BJ (cell line): Measurements from ENCODE around the gene IGSF8. TPM values are rescaled to one million over a fixed set of nuclear protein-coding genes. Genes with fewer than 3 reads are reported as not detected.

Source experiments
- CTCF ChIA-PET: fragments of 350-600 bp; formaldehyde crosslinking; extraction: SDS; loops from one replicate; lab custom pipeline; 2021; ENCODE audit warnings: antibody characterized with exemption, inconsistent platforms; lab: Yijun Ruan, JAX
- POLR2A ChIA-PET: fragments of 300-600 bp; sonication (Branson Sonifier 250); formaldehyde crosslinking; extraction: SDS; loops from one replicate; lab custom pipeline; 2021; ENCODE audit warnings: antibody characterized with exemption; lab: Charles Lee
- DNase-seq: peaks from one replicate; pipeline ENCODE4 v3.0.0-alpha.2; 2011; ENCODE audit warnings: low read depth
- H3K27me3 ChIP-seq: 2 replicates; pipeline ENCODE4 v1.6.0; 2011; ENCODE audit warnings: low read length; ENCODE audit not compliant: control insufficient read depth, insufficient read depth
- H3K36me3 ChIP-seq: 2 replicates; pipeline ENCODE4 v1.5.1; 2011; ENCODE audit warnings: low read length; ENCODE audit not compliant: control insufficient read depth, insufficient read depth
- H3K4me3 ChIP-seq: 2 replicates; pipeline ENCODE4 v1.5.1; 2011; ENCODE audit warnings: low read depth, mild to moderate bottlenecking, control low read depth, low read length
- CTCF ChIP-seq: IDR thresholded peaks from 2 replicates; pipeline ENCODE4 v1.5.1; 2011; ENCODE audit warnings: low read depth, mild to moderate bottlenecking, control low read depth, inconsistent platforms, low read length, moderate library complexity; ENCODE audit not compliant: insufficient read depth
- polyA plus RNA-seq: library from polyadenylated mRNA; depleted of rRNA; stranded (reverse); fragments of >200 nt; gene quantifications from 2 replicates; pipeline ENCODE4 v1.2.3, GENCODE V29; 2011

The IGSF8 gene
- polyA plus RNA-seq, 1 experiment = 29.7 TPM

- Histone ChIP-seq H3K4me3 (no peak overlapping the region), H3K27me3 (peaks cover 1% of the 10 kb centered on the region; the same call in 1 of the 2 replicates), H3K36me3 (no peaks in the 10 kb centered on the region)
- CTCF ChIA-PET = interaction anchor here (0.9 to 1.5 kb wide), 4 partner anchors 8 to 63 kb away, joined by 3 to 5 read pairs (median 4); no protein-coding TSS in a partner anchor
- no peak for TF ChIP-seq CTCF
- DNase-seq = no peak
- POLR2A ChIA-PET = no interaction called here
Measured at GRCh38 chr1:160130486-160130885, 32.1 kb upstream of the IGSF8 start.

DNA sequence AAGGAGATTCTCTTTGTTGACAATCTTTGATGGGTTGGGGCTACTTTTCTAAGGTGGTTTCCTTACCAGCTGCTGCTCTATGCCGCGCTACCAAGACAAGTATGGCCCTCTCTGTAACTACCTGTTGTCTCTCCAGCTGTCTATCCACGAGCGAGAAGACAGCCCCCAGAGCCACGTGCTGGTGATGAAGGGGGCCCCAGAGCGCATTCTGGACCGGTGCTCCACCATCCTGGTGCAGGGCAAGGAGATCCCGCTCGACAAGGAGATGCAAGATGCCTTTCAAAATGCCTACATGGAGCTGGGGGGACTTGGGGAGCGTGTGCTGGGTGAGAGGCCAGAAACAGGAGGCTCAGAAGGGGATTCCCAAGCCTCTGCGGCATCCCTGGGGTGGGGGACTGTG lies 31.5 kb upstream of the IGSF8 start:
- Histone ChIP-seq H3K27me3 (peaks cover 1% of the 10 kb centered on the region; the same call in 1 of the 2 replicates), H3K36me3 (no peaks in the 10 kb centered on the region), H3K4me3 (no peak overlapping the region)
- no peak for DNase-seq
- CTCF ChIA-PET = interaction anchor here (0.9 to 1.5 kb wide), 3 partner anchors 9 to 63 kb away, joined by 3 to 4 read pairs (median 3); no protein-coding TSS in a partner anchor
- TF ChIP-seq CTCF = no peak
- POLR2A ChIA-PET = no interaction called here

GRCh38 chr1:160129558-160129957 lies 31.1 kb upstream of the IGSF8 start:
- CTCF ChIA-PET = interaction anchor here (0.9 to 1.5 kb wide), 2 partner anchors 9 to 122 kb away, joined by 3 to 4 read pairs; no protein-coding TSS in a partner anchor

DNA sequence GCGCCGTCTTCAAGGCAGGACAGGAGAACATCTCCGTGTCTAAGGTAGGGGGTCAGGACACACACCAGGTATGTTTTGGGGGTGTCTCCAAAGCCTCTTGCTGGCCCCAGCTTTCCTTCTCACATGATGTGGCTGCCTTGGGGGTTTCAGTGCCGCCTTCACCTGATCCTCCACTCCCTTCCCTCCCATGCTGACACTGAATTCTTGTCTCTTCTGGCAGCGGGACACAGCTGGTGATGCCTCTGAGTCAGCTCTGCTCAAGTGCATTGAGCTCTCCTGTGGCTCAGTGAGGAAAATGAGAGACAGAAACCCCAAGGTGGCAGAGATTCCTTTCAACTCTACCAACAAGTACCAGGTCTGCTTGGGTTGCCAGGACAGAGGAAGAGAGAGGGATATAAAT lies 30.6 kb upstream of the IGSF8 start:
- Histone ChIP-seq H3K36me3 (no peaks in the 10 kb centered on the region), H3K27me3 (peaks cover 1% of the 10 kb centered on the region; the same call in 1 of the 2 replicates), H3K4me3 (no peak overlapping the region)
- no peak for TF ChIP-seq CTCF
- POLR2A ChIA-PET = no interaction called here
- CTCF ChIA-PET = interaction anchor here (0.9 to 1.5 kb wide), 2 partner anchors 10 to 123 kb away, joined by 3 to 4 read pairs; no protein-coding TSS in a partner anchor
- no peak for DNase-seq

More at GRCh38 chr1:160129558-160129957, 31.1 kb upstream of the IGSF8 start:
- POLR2A ChIA-PET = no interaction called here
- no peak overlapping the region for H3K4me3 ChIP-seq
- DNase-seq = no peak
- no peak for TF ChIP-seq CTCF
- peaks cover 1% of the 10 kb centered on the region; the same call in 1 of the 2 replicates for H3K27me3 ChIP-seq
- no peaks in the 10 kb centered on the region for H3K36me3 ChIP-seq

DNA sequence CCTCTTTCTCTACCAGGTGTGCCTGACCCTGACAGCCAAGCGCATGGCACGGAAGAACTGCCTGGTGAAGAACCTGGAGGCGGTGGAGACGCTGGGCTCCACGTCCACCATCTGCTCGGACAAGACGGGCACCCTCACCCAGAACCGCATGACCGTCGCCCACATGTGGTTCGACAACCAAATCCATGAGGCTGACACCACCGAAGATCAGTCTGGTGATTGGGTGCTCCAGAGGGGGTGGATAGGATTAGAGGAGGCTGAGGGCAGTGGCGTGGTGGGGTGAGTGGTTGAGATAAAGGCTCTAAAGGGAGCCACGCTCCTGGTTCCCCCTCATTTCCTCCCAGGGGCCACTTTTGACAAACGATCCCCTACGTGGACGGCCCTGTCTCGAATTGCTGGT lies 30.2 kb upstream of the IGSF8 start:
- DNase-seq = no peak
- peaks cover 1% of the 10 kb centered on the region; the same call in 1 of the 2 replicates for H3K27me3 ChIP-seq
- no peak overlapping the region for H3K4me3 ChIP-seq
- no peaks in the 10 kb centered on the region for H3K36me3 ChIP-seq
- no peak for TF ChIP-seq CTCF
- ChIA-PET POLR2A (no interaction called here), CTCF (interaction anchor here (0.9 to 1.0 kb wide), 4 partner anchors 13 to 123 kb away, joined by 3 to 5 read pairs (median 3); partner anchors contain the start of gene ATP1A2)
